ENCODE data around the gene GCAT. TPM values are rescaled to one million over a fixed set of nuclear protein-coding genes. Genes with fewer than 3 reads are reported as not detected.
A peak's percentile ranks its signal among the peaks of the same experiment; 100 is the strongest.

Gene GCAT
- total and polyA plus RNA-seq, 9 of the 15 experiments (the other 6 are each of a cell fraction or from before 2014, with no cell fraction given): 1.9 to 69.9 (median 26.4) TPM

GRCh38 chr22:37782340-37783168 lies 25.2 kb upstream of the GCAT start (continued):
- TF ChIP-seq MGA (IDR thresholded peaks at IDR 0.05) (0 out of 2 replicates have a peak, but pooled peaks have one; percentile 20), YBX1 (IDR thresholded peaks at IDR 0.05) (no peak), KDM5B (IDR thresholded peaks at IDR 0.05; ENCODE audit: insufficient replicate concordance, low read depth, low read length) (no peak), ZNF431 (CRISPR knock-in tag; IDR thresholded peaks at IDR 0.05) (no peak), ILF3 (IDR thresholded peaks at IDR 0.05; ENCODE audit: borderline replicate concordance) (no peak), PPARD (CRISPR knock-in tag; IDR thresholded peaks at IDR 0.05) (no peak), ZNF23 (CRISPR knock-in tag; IDR thresholded peaks at IDR 0.05) (no peak), PCBP2 (IDR thresholded peaks at IDR 0.05; ENCODE audit: low read depth, low read length, poor library complexity, severe bottlenecking) (no peak), SREBF2 (CRISPR knock-in tag; IDR thresholded peaks at IDR 0.05) (no peak), E2F1 (CRISPR knock-in tag; IDR thresholded peaks at IDR 0.05) (no peak), NFIC (IDR thresholded peaks at IDR 0.05) (no peak), ID3 (CRISPR knock-in tag; IDR thresholded peaks at IDR 0.05) (no peak), ID3 (tag; IDR thresholded peaks at IDR 0.05) (no peak), LCOR (CRISPR knock-in tag; IDR thresholded peaks at IDR 0.05) (no peak), HDAC3 (IDR thresholded peaks at IDR 0.05; ENCODE audit: borderline replicate concordance, partially characterized antibody) (no peak)
